KOPT-K1 (cell line): Measurements from ENCODE around the gene SLC9A1.

Source experiments
- H3K27ac ChIP-seq: fragments of 200-600 bp; sonication (generic); 2 replicates; pipeline ENCODE4 v1.5.1; 2016; ENCODE audit warnings: antibody characterized with exemption, mild to moderate bottlenecking, low read depth, low read length; ENCODE audit not compliant: poor library complexity, severe bottlenecking
- H3K36me3 ChIP-seq: fragments of 200-600 bp; sonication (generic); 2 replicates; pipeline ENCODE4 v1.5.1; 2017; ENCODE audit warnings: antibody characterized with exemption, mild to moderate bottlenecking, low read length, moderate library complexity; ENCODE audit not compliant: insufficient read depth
- H3K9me3 ChIP-seq: fragments of 200-600 bp; sonication (generic); 2 replicates; pipeline ENCODE4 v1.5.1; 2017; ENCODE audit warnings: antibody characterized with exemption, low read length, mild to moderate bottlenecking; ENCODE audit not compliant: insufficient read depth, poor library complexity, severe bottlenecking

SLC9A1 gene

GRCh38 chr1:27109103-27109822 is 45.7 kb downstream of the SLC9A1 start:
- Histone ChIP-seq H3K27ac (no peak overlapping the region), H3K9me3 (no peaks in the 10 kb centered on the region), H3K36me3 (peaks cover 14% of the 10 kb centered on the region; the same call in 1 of the 2 replicates)

- Histone ChIP-seq H3K9me3 (no peaks in the 10 kb centered on the region), H3K36me3 (peaks cover 9% of the 10 kb centered on the region; the same call in 1 of the 2 replicates), H3K27ac (no peak overlapping the region)
These were observed 46.3 kb downstream of the SLC9A1 start for GRCh38 chr1:27108588-27108987.

- no peak overlapping the region for H3K27ac ChIP-seq
- H3K9me3 ChIP-seq = no peaks in the 10 kb centered on the region
- peaks cover 9% of the 10 kb centered on the region; the same call in 1 of the 2 replicates for H3K36me3 ChIP-seq
These were observed 48.2 kb downstream of the SLC9A1 start for GRCh38 chr1:27106561-27107323.

GRCh38 chr1:27105018-27105417 is 49.9 kb downstream of the SLC9A1 start:
- no peak overlapping the region for H3K27ac ChIP-seq
- H3K9me3 ChIP-seq = no peaks in the 10 kb centered on the region
- peaks cover 13% of the 10 kb centered on the region; the same call in 1 of the 2 replicates for H3K36me3 ChIP-seq

- no peak overlapping the region for H3K27ac ChIP-seq
- no peaks in the 10 kb centered on the region for H3K9me3 ChIP-seq
- H3K36me3 ChIP-seq = peaks cover 13% of the 10 kb centered on the region; the same call in 1 of the 2 replicates
These were observed 51.4 kb downstream of the SLC9A1 start for GRCh38 chr1:27103498-27103897.

DNA sequence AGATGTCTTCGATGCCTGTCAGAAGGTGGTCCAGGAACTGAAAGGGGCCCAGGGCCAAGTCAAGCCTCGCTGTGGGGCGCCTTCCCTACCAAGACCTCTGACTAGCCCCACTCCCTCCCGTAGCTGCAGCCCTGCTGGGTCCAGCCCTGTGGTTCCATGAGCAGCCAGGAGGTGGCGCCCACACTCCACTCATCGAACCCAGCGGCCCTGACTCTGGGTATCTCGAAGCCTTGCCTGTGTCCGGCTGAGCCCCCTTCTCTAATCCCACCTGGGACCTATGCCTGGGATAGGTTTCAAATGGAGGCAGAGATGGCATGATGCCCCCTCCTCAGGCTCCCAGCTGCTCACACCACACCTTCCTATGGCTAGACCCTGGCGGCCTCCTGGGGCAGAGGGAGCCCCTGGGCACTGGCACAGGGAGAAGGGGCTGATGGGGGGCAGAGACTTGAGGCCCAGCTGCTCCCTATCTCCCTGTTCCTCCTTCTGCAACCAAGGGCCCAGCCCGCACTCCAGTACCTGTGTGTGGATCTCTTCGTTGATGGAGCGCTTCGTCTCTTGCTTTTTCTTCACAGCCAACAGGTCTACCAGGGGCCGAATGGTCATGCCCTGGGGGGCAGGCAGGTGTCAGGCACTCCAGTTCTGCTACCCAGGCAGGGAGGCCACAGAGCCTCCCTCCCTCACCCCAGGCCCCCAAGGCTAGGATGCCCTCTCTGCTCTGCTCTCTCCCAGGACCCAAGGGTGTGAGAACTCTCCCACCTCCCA is 52.0 kb downstream of the SLC9A1 start:
- H3K27ac ChIP-seq = no peak overlapping the region
- H3K9me3 ChIP-seq = no peaks in the 10 kb centered on the region
- peaks cover 13% of the 10 kb centered on the region; the same call in 1 of the 2 replicates for H3K36me3 ChIP-seq

DNA sequence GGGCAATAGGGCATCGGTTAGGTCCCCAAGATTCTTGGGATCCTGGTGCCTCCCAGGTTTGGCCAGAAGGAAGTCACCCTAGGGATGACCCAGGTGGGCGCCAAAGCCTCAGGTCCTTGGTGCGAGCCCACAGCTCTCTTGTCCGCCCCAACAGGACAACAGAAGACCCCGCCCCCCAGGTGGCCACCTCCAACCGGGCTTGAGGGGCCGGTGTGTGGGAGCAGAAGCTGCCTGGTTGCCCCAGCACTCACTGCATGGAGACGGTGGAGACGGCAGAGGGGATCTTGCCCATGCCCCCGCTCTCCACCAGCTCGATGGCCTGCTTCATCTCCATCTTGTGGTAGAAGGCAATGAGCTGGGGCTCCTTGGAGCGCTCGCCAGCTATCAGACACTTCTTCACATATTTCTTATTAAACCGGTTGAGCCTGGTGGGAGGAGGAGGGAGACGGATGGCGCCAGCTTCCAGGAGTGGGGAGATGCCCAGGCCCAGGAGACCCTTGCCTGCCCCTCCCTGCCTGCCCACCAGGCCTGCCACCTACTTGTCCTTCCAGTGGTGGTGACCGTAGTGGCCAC is 52.7 kb downstream of the SLC9A1 start:
- Histone ChIP-seq H3K9me3 (no peaks in the 10 kb centered on the region), H3K36me3 (peaks cover 13% of the 10 kb centered on the region; the same call in 1 of the 2 replicates), H3K27ac (no peak overlapping the region)

- Histone ChIP-seq H3K9me3 (no peaks in the 10 kb centered on the region), H3K36me3 (peaks cover 13% of the 10 kb centered on the region; the same call in 1 of the 2 replicates)
These were observed 53.2 kb downstream of the SLC9A1 start for GRCh38 chr1:27101696-27102095.

GRCh38 chr1:27101054-27101491 is 53.9 kb downstream of the SLC9A1 start:
- H3K27ac ChIP-seq = no peak overlapping the region
- no peaks in the 10 kb centered on the region for H3K9me3 ChIP-seq
- H3K36me3 ChIP-seq = peaks cover 13% of the 10 kb centered on the region; the same call in 1 of the 2 replicates

More at GRCh38 chr1:27101696-27102095, 53.2 kb downstream of the SLC9A1 start:
- no peak overlapping the region for H3K27ac ChIP-seq

GRCh38 chr1:27100335-27101053 is 54.4 kb downstream of the SLC9A1 start:
- Histone ChIP-seq H3K36me3 (peaks cover 13% of the 10 kb centered on the region; the same call in 1 of the 2 replicates), H3K27ac (no peak overlapping the region), H3K9me3 (no peaks in the 10 kb centered on the region)

- Histone ChIP-seq H3K27ac (peak overlapping the region; percentile 54), H3K9me3 (no peaks in the 10 kb centered on the region)
These were observed 55.2 kb downstream of the SLC9A1 start for GRCh38 chr1:27099587-27100334.

GRCh38 chr1:27099135-27099586 is 55.8 kb downstream of the SLC9A1 start:
- Histone ChIP-seq H3K36me3 (peaks cover 8% of the 10 kb centered on the region; the same call in 1 of the 2 replicates), H3K27ac (peak overlapping the region; percentile 54), H3K9me3 (no peaks in the 10 kb centered on the region)

More at GRCh38 chr1:27099587-27100334, 55.2 kb downstream of the SLC9A1 start:
- H3K36me3 ChIP-seq = peaks cover 12% of the 10 kb centered on the region; the same call in 1 of the 2 replicates

GRCh38 chr1:27098431-27099134 is 56.3 kb downstream of the SLC9A1 start:
- H3K27ac ChIP-seq = peak overlapping the region; percentile 54

More at GRCh38 chr1:27098431-27099134, 56.3 kb downstream of the SLC9A1 start:
- peaks cover 8% of the 10 kb centered on the region; the same call in 1 of the 2 replicates for H3K36me3 ChIP-seq
- H3K9me3 ChIP-seq = no peaks in the 10 kb centered on the region
